Measurements from ENCODE around the gene RBBP5.

Gene RBBP5, protein sequence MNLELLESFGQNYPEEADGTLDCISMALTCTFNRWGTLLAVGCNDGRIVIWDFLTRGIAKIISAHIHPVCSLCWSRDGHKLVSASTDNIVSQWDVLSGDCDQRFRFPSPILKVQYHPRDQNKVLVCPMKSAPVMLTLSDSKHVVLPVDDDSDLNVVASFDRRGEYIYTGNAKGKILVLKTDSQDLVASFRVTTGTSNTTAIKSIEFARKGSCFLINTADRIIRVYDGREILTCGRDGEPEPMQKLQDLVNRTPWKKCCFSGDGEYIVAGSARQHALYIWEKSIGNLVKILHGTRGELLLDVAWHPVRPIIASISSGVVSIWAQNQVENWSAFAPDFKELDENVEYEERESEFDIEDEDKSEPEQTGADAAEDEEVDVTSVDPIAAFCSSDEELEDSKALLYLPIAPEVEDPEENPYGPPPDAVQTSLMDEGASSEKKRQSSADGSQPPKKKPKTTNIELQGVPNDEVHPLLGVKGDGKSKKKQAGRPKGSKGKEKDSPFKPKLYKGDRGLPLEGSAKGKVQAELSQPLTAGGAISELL

DNA sequence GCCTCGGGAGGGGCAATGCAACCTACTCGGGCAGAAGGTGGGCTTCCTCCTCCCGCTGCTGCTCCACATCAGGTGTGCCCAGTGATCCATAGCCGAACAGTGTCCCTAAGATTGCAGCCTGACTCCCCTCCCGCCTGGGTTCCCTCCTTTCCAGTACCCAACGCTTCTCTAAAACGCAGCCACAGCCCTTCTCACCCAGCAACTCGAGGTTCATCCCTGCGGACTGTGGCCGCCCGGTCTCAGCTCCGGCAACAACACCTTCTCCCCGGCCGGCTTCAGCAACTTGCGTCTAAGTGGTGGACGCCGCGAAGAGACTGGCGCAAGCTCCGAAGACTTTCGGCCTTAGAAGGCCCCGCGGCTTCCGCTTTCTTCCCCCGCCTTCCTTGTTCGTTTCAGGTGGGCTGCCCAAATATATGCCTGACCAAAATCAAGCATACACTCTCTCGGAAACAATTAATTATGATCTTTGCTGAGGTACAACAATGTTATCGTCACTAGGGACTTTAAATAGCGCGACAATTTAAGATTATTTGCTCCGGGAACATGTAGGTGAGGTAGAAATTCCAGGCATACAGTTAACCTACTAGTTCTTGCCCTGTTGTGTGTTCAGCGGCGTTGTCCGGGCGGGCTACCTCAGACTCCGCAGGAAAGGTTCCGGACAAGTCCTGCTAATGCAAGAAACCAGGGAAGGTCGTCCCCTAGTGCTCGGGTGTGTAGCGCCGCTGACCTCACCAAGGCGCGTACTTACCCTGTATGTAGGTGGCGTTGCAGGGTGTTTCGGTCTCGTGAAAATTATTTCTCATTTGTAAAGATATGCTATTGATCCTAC lies at the start of gene RBBP5:
RBBP5 (minus strand) TSS at position 319 of the 829 bp plus-strand sequence; CDS start at position 214, 105 bp downstream.
- TF ChIP-seq MAX (IDR thresholded peaks at IDR 0.05) (peak; percentile 81), TAF1 (IDR thresholded peaks at IDR 0.05; ENCODE audit: low read depth) (peak; percentile 63), TEAD4 (IDR thresholded peaks at IDR 0.05) (peak; percentile 64), CEBPB (IDR thresholded peaks at IDR 0.05) (peak; percentile 32; the same call in 1 of the 2 replicates), ZBTB7A (IDR thresholded peaks at IDR 0.05; ENCODE audit: low read depth) (no peak), CREB1 (IDR thresholded peaks at IDR 0.05; ENCODE audit: low read depth) (no peak; the same call in 1 of the 2 replicates), FOXM1 (IDR thresholded peaks at IDR 0.05; ENCODE audit: borderline replicate concordance, low read depth) (peak; percentile 68; the same call in 1 of the 2 replicates), RAD21 (IDR thresholded peaks at IDR 0.05; ENCODE audit: low read depth) (peak; percentile 31; the same call in 1 of the 2 replicates), NFIC (IDR thresholded peaks at IDR 0.05) (peak; percentile 45), YY1 (IDR thresholded peaks at IDR 0.05; ENCODE audit: low read depth) (peak; percentile 85), TCF12 (IDR thresholded peaks at IDR 0.05; ENCODE audit: low read depth) (peak; percentile 79), EP300 (IDR thresholded peaks at IDR 0.05; ENCODE audit: borderline replicate concordance) (no peak; the same call in 1 of the 2 replicates), EGR1 (IDR thresholded peaks at IDR 0.05) (no peak; the same call in 1 of the 2 replicates)
- TF ChIP-seq, protein P1, sequence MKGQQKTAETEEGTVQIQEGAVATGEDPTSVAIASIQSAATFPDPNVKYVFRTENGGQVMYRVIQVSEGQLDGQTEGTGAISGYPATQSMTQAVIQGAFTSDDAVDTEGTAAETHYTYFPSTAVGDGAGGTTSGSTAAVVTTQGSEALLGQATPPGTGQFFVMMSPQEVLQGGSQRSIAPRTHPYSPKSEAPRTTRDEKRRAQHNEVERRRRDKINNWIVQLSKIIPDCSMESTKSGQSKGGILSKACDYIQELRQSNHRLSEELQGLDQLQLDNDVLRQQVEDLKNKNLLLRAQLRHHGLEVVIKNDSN (IDR thresholded peaks at IDR 0.05) = peak; percentile 74
- TF ChIP-seq, protein P2, sequence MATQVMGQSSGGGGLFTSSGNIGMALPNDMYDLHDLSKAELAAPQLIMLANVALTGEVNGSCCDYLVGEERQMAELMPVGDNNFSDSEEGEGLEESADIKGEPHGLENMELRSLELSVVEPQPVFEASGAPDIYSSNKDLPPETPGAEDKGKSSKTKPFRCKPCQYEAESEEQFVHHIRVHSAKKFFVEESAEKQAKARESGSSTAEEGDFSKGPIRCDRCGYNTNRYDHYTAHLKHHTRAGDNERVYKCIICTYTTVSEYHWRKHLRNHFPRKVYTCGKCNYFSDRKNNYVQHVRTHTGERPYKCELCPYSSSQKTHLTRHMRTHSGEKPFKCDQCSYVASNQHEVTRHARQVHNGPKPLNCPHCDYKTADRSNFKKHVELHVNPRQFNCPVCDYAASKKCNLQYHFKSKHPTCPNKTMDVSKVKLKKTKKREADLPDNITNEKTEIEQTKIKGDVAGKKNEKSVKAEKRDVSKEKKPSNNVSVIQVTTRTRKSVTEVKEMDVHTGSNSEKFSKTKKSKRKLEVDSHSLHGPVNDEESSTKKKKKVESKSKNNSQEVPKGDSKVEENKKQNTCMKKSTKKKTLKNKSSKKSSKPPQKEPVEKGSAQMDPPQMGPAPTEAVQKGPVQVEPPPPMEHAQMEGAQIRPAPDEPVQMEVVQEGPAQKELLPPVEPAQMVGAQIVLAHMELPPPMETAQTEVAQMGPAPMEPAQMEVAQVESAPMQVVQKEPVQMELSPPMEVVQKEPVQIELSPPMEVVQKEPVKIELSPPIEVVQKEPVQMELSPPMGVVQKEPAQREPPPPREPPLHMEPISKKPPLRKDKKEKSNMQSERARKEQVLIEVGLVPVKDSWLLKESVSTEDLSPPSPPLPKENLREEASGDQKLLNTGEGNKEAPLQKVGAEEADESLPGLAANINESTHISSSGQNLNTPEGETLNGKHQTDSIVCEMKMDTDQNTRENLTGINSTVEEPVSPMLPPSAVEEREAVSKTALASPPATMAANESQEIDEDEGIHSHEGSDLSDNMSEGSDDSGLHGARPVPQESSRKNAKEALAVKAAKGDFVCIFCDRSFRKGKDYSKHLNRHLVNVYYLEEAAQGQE (IDR thresholded peaks at IDR 0.05; ENCODE audit: low read depth) = no peak

DNA sequence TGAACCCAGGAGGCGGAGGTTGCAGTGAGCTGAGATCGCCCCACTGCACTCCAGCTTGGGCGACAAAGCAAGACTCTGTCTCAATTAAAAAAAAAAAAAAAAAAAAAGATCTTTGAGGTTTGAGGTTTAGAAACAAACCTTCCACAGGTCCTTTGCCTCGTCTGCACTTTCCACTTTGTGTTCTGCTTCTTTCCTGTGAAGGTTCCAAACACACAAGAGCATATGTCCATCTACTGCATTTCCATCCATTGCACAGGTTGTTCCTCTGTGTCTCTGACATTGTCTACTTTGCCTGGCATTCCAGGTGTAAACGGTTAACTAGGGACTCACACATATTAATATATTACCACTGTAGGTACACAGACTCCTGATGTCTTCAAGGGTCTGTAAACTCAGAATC lies 49.6 kb upstream of the RBBP5 start:
- TF ChIP-seq YY1 (IDR thresholded peaks at IDR 0.05; ENCODE audit: low read depth) (no peak), TCF12 (IDR thresholded peaks at IDR 0.05; ENCODE audit: low read depth) (no peak), RAD21 (IDR thresholded peaks at IDR 0.05; ENCODE audit: low read depth) (no peak), CREB1 (IDR thresholded peaks at IDR 0.05; ENCODE audit: low read depth) (no peak), EGR1 (IDR thresholded peaks at IDR 0.05) (no peak), TEAD4 (IDR thresholded peaks at IDR 0.05) (no peak), MAX (IDR thresholded peaks at IDR 0.05) (no peak), FOXM1 (IDR thresholded peaks at IDR 0.05; ENCODE audit: borderline replicate concordance, low read depth) (no peak), EP300 (IDR thresholded peaks at IDR 0.05; ENCODE audit: borderline replicate concordance) (no peak), ZBTB7A (IDR thresholded peaks at IDR 0.05; ENCODE audit: low read depth) (no peak), CEBPB (IDR thresholded peaks at IDR 0.05) (no peak), TAF1 (IDR thresholded peaks at IDR 0.05; ENCODE audit: low read depth) (no peak)

GRCh38 chr1:205170532-205171269 lies 48.9 kb upstream of the RBBP5 start:
- TF ChIP-seq ZBTB7A (IDR thresholded peaks at IDR 0.05; ENCODE audit: low read depth) = no peak
- TF ChIP-seq, protein P2 (IDR thresholded peaks at IDR 0.05; ENCODE audit: low read depth) = no peak
- no peak for TF ChIP-seq MAX (IDR thresholded peaks at IDR 0.05)
- no peak for TF ChIP-seq CREB1 (IDR thresholded peaks at IDR 0.05; ENCODE audit: low read depth)
- no peak for TF ChIP-seq RAD21 (IDR thresholded peaks at IDR 0.05; ENCODE audit: low read depth)
- TF ChIP-seq EGR1 (IDR thresholded peaks at IDR 0.05) = no peak
- TF ChIP-seq TAF1 (IDR thresholded peaks at IDR 0.05; ENCODE audit: low read depth) = no peak
- no peak for TF ChIP-seq NFIC (IDR thresholded peaks at IDR 0.05)
- TF ChIP-seq TEAD4 (IDR thresholded peaks at IDR 0.05) = no peak
- TF ChIP-seq, protein P1 (IDR thresholded peaks at IDR 0.05) = no peak
- TF ChIP-seq TCF12 (IDR thresholded peaks at IDR 0.05; ENCODE audit: low read depth) = no peak
- no peak for TF ChIP-seq CEBPB (IDR thresholded peaks at IDR 0.05)
- TF ChIP-seq YY1 (IDR thresholded peaks at IDR 0.05; ENCODE audit: low read depth) = no peak
- no peak for TF ChIP-seq FOXM1 (IDR thresholded peaks at IDR 0.05; ENCODE audit: borderline replicate concordance, low read depth)
- no peak for TF ChIP-seq EP300 (IDR thresholded peaks at IDR 0.05; ENCODE audit: borderline replicate concordance)
